ENCODE measurements around the gene SLC38A2. TPM values are rescaled to one million over a fixed set of nuclear protein-coding genes. Genes with fewer than 3 reads are reported as not detected.

SLC38A2 gene
- total and polyA plus RNA-seq, 2 of the 4 experiments (the other 2 are of a cell fraction), result 313 to 881 TPM

GRCh38 chr12:46343118-46343852, 29.3 kb downstream of the SLC38A2 start:
- in situ Hi-C loops (cut with MboI; ENCODE audit: low sequenced_read_pairs), result loop anchor here (25.0 kb wide), 1 partner anchor 1344 kb away; no protein-coding TSS in a partner anchor
- CTCF ChIA-PET, result interaction anchor here (0.6 to 1.0 kb wide), 2 partner anchors 261 to 671 kb away, joined by 3 read pairs; no protein-coding TSS in a partner anchor
- 100% methylated on average over 1 of the region's 3 CpGs; no CpG with 5 or more reads in 1 of the 2 experiments for WGBS, 2 experiments (ENCODE audit: extremely low coverage in 2 of 2, insufficient read length in 1 of 2)

More at GRCh38 chr12:46343118-46343852, 29.3 kb downstream of the SLC38A2 start:
- Histone ChIP-seq H2BK15ac (ENCODE audit: low read depth, low read length) (0 out of 3 replicates have a peak overlapping the region, but pooled peaks have one; percentile 20), H3K23ac (ENCODE audit: low read depth, low read length) (0 out of 2 replicates have a peak overlapping the region, but pooled peaks have one; percentile 24), H3K9me1 (ENCODE audit: insufficient read depth, low read length) (peaks cover 5% of the 10 kb centered on the region; the same call in 1 of the 2 replicates), H3K4me2 (ENCODE audit: low read depth, low read length) (no peak overlapping the region), H2AK5ac (ENCODE audit: low read depth, low read length) (peak overlapping the region; percentile 74; the same call in 1 of the 2 replicates), H2AK9ac (replicated peaks; ENCODE audit: low read depth, low read length, poor library complexity) (peak overlapping the region; percentile 52), H3K79me1 (ENCODE audit: low read depth in 1 of 2, low read length in 2 of 2) (no peaks in the 10 kb centered on the region), H2BK120ac (ENCODE audit: low read depth, low read length) (peak overlapping the region; percentile 66), H3K14ac (replicated peaks; ENCODE audit: low read depth, low read length) (peak overlapping the region; percentile 73), H2AFZ (replicated peaks; ENCODE audit: low read length, poor library complexity) (no peak overlapping the region), H3K56ac (ENCODE audit: extremely low read depth, insufficient read depth, low read length) (no peak overlapping the region), H4K8ac (ENCODE audit: low read depth in 2 of 2, low read length in 2 of 2) (no peak overlapping the region), H3K18ac (ENCODE audit: low read depth, low read length) (no peak overlapping the region), H2BK5ac (ENCODE audit: low read depth, low read length, poor library complexity, severe bottlenecking) (no peak overlapping the region), H3K9me3 (ENCODE audit: control insufficient read depth, insufficient read depth, low read length) (no peaks in the 10 kb centered on the region), H3K9ac (ENCODE audit: low read depth, low read length) (no peak overlapping the region), H4K20me1 (ENCODE audit: insufficient read depth, low read length) (no peaks in the 10 kb centered on the region), H3K27me3 (ENCODE audit: control insufficient read depth, insufficient read depth, low read length) (no peaks in the 10 kb centered on the region), H3K4me3 (ENCODE audit: insufficient read depth, low read depth, low read length) (no peak overlapping the region), H4K5ac (ENCODE audit: low read depth, low read length) (no peak overlapping the region), H3K36me3 (ENCODE audit: control insufficient read depth, insufficient read depth, low read length) (no peaks in the 10 kb centered on the region), H3K4me1 (ENCODE audit: control insufficient read depth, insufficient read depth, low read length) (peaks cover 3% of the 10 kb centered on the region; the same call in 1 of the 2 replicates), H3K4ac (ENCODE audit: low read depth, low read length) (peak overlapping the region; percentile 55), H3K27ac (ENCODE audit: insufficient read depth, low read length) (no peak overlapping the region), H2BK20ac (ENCODE audit: low read depth, low read length) (peak overlapping the region; percentile 72), H4K91ac (ENCODE audit: insufficient read depth, low read depth, low read length) (peak overlapping the region; percentile 28)
- ATAC-seq (ENCODE audit: low read depth), result peak; percentile 14; the same call in 1 of the 2 replicates
- BruUV-seq (replicated peaks), result no TSS peak
- dilution Hi-C loops (cut with HindIII; ENCODE audit: low sequenced_read_pairs, unreplicated experiment) (no loop called here), intact Hi-C loops (cut with micrococcal nuclease) (no loop called here)
- TF ChIP-seq CTCF (conservative IDR thresholded peaks at IDR 0.05; ENCODE audit: low read depth, low read length) (no peak), BHLHE40 (IDR thresholded peaks at IDR 0.05; ENCODE audit: low read depth, low read length) (no peak), RCOR1 (IDR thresholded peaks at IDR 0.05; ENCODE audit: insufficient replicate concordance, low read length) (no peak), MAZ (IDR thresholded peaks at IDR 0.05; ENCODE audit: borderline replicate concordance, low read depth, low read length) (no peak), USF2 (IDR thresholded peaks at IDR 0.05; ENCODE audit: low read depth, low read length) (no peak), CEBPB (IDR thresholded peaks at IDR 0.05; ENCODE audit: low read depth, low read length) (no peak), MAFK (IDR thresholded peaks at IDR 0.05; ENCODE audit: low read depth, low read length) (no peak), MXI1 (IDR thresholded peaks at IDR 0.05; ENCODE audit: borderline replicate concordance, low read depth, low read length) (no peak), SMC3 (IDR thresholded peaks at IDR 0.05; ENCODE audit: low read depth, low read length) (no peak), NFE2L2 (IDR thresholded peaks at IDR 0.05; ENCODE audit: low read depth, low read length) (no peak), RAD21 (IDR thresholded peaks at IDR 0.05; ENCODE audit: low read length) (no peak), FOS (IDR thresholded peaks at IDR 0.05; ENCODE audit: low read depth, low read length) (no peak), POLR2A (IDR thresholded peaks at IDR 0.05; ENCODE audit: low read depth, low read length) (no peak), RFX5 (IDR thresholded peaks at IDR 0.05; ENCODE audit: low read depth, low read length) (no peak)
- no peak for DNase-seq
- POLR2A ChIA-PET (ENCODE audit: unreplicated experiment), result no interaction called here

Data from IMR-90 (cell line).